Keratinocyte (primary cell): ENCODE results near the gene UBR3. TPM values are rescaled to one million over a fixed set of nuclear protein-coding genes. Genes with fewer than 3 reads are reported as not detected.
"Not testable (repeated sequence)": the region's sequence is repeated elsewhere in the genome, so short reads cannot be mapped to it uniquely, and the experiment has no call there.

Experiments
- DNase-seq: peaks from one replicate; pipeline ENCODE4 v3.0.0-alpha.2; 2011; ENCODE audit warnings: low read depth, missing footprints, low spot score
- FAIRE-seq: peaks from 2 replicates; lab custom pipeline; 2011; peaks lifted over from hg19 to GRCh38; lab: Jason Lieb, UNC
- H2AFZ ChIP-seq: 2 replicates; pipeline ENCODE4 v1.6.0; 2012; ENCODE audit warnings: low read length, control low read depth, inconsistent platforms; ENCODE audit not compliant: control insufficient read depth
- H3K27ac ChIP-seq: 2 replicates; pipeline ENCODE4 v1.5.1; 2011; ENCODE audit warnings: low read length; ENCODE audit not compliant: control insufficient read depth, insufficient read depth
- H3K27me3 ChIP-seq: 3 replicates; pipeline ENCODE4 v1.6.0; 2011; ENCODE audit warnings: low read length; ENCODE audit not compliant: control insufficient read depth, insufficient read depth; ENCODE audit errors: extremely low read depth
- H3K36me3 ChIP-seq, 2 experiments: 2 replicates in 1 of 2; 3 replicates in 1 of 2; pipeline ENCODE4 v1.5.1; 2011; ENCODE audit warnings: low read length in 2 of 2, mild to moderate bottlenecking in 1 of 2; ENCODE audit not compliant: control insufficient read depth in 2 of 2, insufficient read depth in 2 of 2; ENCODE audit errors: extremely low read depth in 1 of 2
- H3K4me1 ChIP-seq: 3 replicates; pipeline ENCODE4 v1.5.1; 2011; ENCODE audit warnings: low read length; ENCODE audit not compliant: control insufficient read depth, insufficient read depth; ENCODE audit errors: extremely low read depth
- H3K4me2 ChIP-seq: 3 replicates; pipeline ENCODE4 v1.6.0; 2011; ENCODE audit warnings: low read depth, low read length; ENCODE audit not compliant: control insufficient read depth, insufficient read depth; ENCODE audit errors: extremely low read depth
- H3K4me3 ChIP-seq, 3 experiments: fragments of 200-600 bp in 1 of 3; sonication (generic) in 1 of 3; 2 replicates in 2 of 3; 3 replicates in 1 of 3; pipeline ENCODE4 v1.5.1; 2011 to 2016; ENCODE audit warnings: low read length in 3 of 3, mild to moderate bottlenecking in 3 of 3, control low read depth in 2 of 3, inconsistent platforms in 1 of 3, low read depth in 1 of 3, mixed read lengths in 1 of 3, mixed run types in 1 of 3, moderate library complexity in 1 of 3; ENCODE audit not compliant: control insufficient read depth in 2 of 3, insufficient read depth in 2 of 3; ENCODE audit errors: extremely low read depth in 1 of 3
- H3K79me2 ChIP-seq: 2 replicates; pipeline ENCODE4 v1.6.0; 2012; ENCODE audit warnings: low read length; ENCODE audit not compliant: control insufficient read depth, insufficient read depth
- H3K9ac ChIP-seq: 3 replicates; pipeline ENCODE4 v1.6.0; 2011; ENCODE audit warnings: low read length; ENCODE audit not compliant: control insufficient read depth, insufficient read depth; ENCODE audit errors: extremely low read depth
- H3K9me1 ChIP-seq: 3 replicates; pipeline ENCODE4 v1.6.0; 2011; ENCODE audit warnings: low read length; ENCODE audit not compliant: control insufficient read depth, insufficient read depth; ENCODE audit errors: extremely low read depth
- H3K9me3 ChIP-seq: 2 replicates; pipeline ENCODE4 v1.5.1; 2012; ENCODE audit warnings: low read depth, low read length; ENCODE audit not compliant: control insufficient read depth
- H4K20me1 ChIP-seq: 3 replicates; pipeline ENCODE4 v1.6.0; 2011; ENCODE audit warnings: low read length; ENCODE audit not compliant: control insufficient read depth, insufficient read depth; ENCODE audit errors: extremely low read depth
- CTCF ChIP-seq, 3 experiments: IDR thresholded peaks in 1 of 3; conservative IDR thresholded peaks in 1 of 3; optimal IDR thresholded peaks in 1 of 3; 2 replicates in 2 of 3; 3 replicates in 1 of 3; pipeline versions ENCODE3 to v1.5.1; 2011; ENCODE audit warnings: low read length in 3 of 3, mild to moderate bottlenecking in 3 of 3, moderate library complexity in 2 of 3, control low read depth in 1 of 3, inconsistent platforms in 1 of 3; ENCODE audit not compliant: insufficient read depth in 2 of 3; ENCODE audit errors: extremely low read depth in 1 of 3
- EZH2 ChIP-seq: IDR thresholded peaks from one replicate; pipeline ENCODE4 v1.6.1; 2012; ENCODE audit warnings: inconsistent platforms, mild to moderate bottlenecking, low read length, moderate library complexity
- dilution Hi-C: fragments of 300-500 bp; cut with MboI; formaldehyde crosslinking; loops from one replicate; pipeline ENCODE4 v1.7.0; 2020; ENCODE audit warnings: low sequenced_read_pairs; ENCODE audit not compliant: extremely low pct_ligation_motif_present
- polyA plus RNA-seq, 5 experiments: library from polyadenylated mRNA; depleted of rRNA in 3 of 5; stranded (reverse) in 3 of 5; stranded (forward) in 1 of 5; unstranded in 1 of 5; fragments of >200 nt; gene quantifications; 1 replicate in 1 of 5; 2 replicates in 3 of 5; 3 replicates in 1 of 5; pipeline versions ENCODE4 v1.2.1 to v1.2.3, GENCODE V29; 2011 to 2012; ENCODE audit warnings: missing spikeins in 2 of 5, low read depth in 1 of 5, low replicate concordance in 1 of 5

UBR3 gene
- polyA plus RNA-seq, 1 donor (not counting 4 experiments of a cell fraction or from before 2014, with no cell fraction given): 14.7 TPM

DNA sequence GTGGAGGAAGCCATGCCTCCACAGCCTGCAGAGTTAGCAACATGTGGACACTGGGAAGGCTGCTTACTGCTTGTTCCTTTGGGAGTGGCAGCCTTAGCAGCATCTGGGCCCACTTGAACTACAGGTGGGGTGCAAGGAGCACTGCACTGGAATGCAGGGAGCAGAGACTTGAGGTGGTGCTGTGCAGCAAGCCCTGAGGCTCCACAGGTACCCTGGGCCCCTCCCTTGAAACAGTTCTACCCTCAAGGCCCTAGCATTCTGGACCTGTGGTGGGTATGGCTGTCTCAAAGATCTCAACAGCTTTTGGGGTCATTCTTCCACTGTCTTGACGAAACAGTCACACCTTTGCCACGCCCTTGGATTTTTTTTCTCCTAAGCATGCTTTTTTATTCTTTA is 13.5 kb downstream of the UBR3 start:
- Histone ChIP-seq H3K9me3 (no peaks in the 10 kb centered on the region), H4K20me1 (no peaks in the 10 kb centered on the region), H2AFZ (no peak overlapping the region), H3K9me1 (no peaks in the 10 kb centered on the region), H3K36me3 (peaks cover 0 to 3% of the 10 kb centered on the region in 2 experiments), H3K4me1 (peaks cover 3% of the 10 kb centered on the region), H3K79me2 (peaks cover 32% of the 10 kb centered on the region), H3K27ac (no peak overlapping the region), H3K4me2 (no peak overlapping the region), H3K4me3 (no peak overlapping the region), H3K27me3 (no peaks in the 10 kb centered on the region), H3K9ac (no peak overlapping the region)
- dilution Hi-C loops: no loop called here
- TF ChIP-seq CTCF (optimal IDR thresholded peaks at IDR 0.05 in 1 of 3, IDR thresholded peaks at IDR 0.05 in 1 of 3, conservative IDR thresholded peaks at IDR 0.05 in 1 of 3; ENCODE audit: extremely low read depth in 1 of 3, insufficient read depth in 2 of 3, low read length in 3 of 3) (no peak), EZH2 (no peak)
- no peak for DNase-seq
- no peak for FAIRE-seq

DNA sequence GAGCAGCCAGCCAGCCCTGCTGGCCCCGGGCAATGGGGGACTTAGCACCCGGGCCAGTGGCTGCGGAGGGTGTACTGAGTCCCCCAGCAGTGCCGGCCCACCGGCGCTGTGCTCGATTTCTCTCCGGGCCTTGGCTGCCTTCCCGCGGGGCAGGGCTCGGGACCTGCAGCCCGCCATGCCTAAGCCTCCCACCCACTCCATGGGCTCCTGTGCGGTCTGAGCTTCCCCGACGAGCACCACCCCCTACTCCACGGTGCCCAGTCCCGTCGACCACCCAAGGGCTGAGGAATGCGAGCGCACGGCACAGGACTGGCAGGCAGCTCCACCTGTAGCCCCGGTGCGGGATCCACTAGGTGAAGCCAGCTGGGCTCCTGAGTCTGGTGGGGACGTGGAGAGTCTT is 14.4 kb downstream of the UBR3 start:
- dilution Hi-C loops, H3K36me3 ChIP-seq, H3K9me3 ChIP-seq, H3K9me1 ChIP-seq, DNase-seq, FAIRE-seq, H3K4me1 ChIP-seq, H4K20me1 ChIP-seq, H2AFZ ChIP-seq, H3K4me3 ChIP-seq, H3K9ac ChIP-seq, H3K4me2 ChIP-seq, H3K27ac ChIP-seq, H3K27me3 ChIP-seq: not testable (repeated sequence)
- peaks cover 30% of the 10 kb centered on the region for H3K79me2 ChIP-seq

DNA sequence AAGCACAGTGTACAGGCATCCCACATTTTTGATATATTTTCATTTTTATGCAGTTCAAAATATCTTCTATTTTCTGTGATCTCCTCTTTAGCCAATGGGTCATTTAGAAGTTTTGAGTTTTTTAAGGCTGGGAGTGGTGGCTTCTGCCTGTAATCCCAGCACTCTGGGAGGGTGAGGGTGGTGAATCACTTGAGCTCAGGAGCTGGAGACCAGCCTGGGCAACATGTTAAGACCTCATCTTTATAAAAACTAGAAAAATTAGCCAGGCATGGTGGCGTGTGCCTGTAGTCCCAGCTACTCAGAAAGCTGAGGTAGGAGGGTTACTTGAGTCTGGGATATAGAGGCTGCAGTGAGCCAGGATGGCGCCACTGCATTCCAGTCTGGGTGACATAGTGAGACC is 17.8 kb downstream of the UBR3 start:
- dilution Hi-C loops: no loop called here
- peaks cover 32% of the 10 kb centered on the region for H3K79me2 ChIP-seq
- no peaks in the 10 kb centered on the region for H4K20me1 ChIP-seq
- H3K4me2 ChIP-seq: no peak overlapping the region
- H3K36me3 ChIP-seq: peaks cover 0 to 3% of the 10 kb centered on the region in 2 experiments
- H3K9ac ChIP-seq: no peak overlapping the region
- DNase-seq: no peak
- H3K27ac ChIP-seq: no peak overlapping the region
- no peaks in the 10 kb centered on the region for H3K9me3 ChIP-seq
- FAIRE-seq: no peak
- no peaks in the 10 kb centered on the region for H3K9me1 ChIP-seq
- no peaks in the 10 kb centered on the region for H3K27me3 ChIP-seq
- TF ChIP-seq EZH2: no peak
- no peak for TF ChIP-seq CTCF (optimal IDR thresholded peaks at IDR 0.05 in 1 of 3, IDR thresholded peaks at IDR 0.05 in 1 of 3, conservative IDR thresholded peaks at IDR 0.05 in 1 of 3; ENCODE audit: extremely low read depth in 1 of 3, insufficient read depth in 2 of 3, low read length in 3 of 3)
- no peak overlapping the region for H2AFZ ChIP-seq
- no peak overlapping the region for H3K4me3 ChIP-seq
- no peaks in the 10 kb centered on the region for H3K4me1 ChIP-seq

- H3K27ac ChIP-seq, H4K20me1 ChIP-seq, dilution Hi-C loops, H3K9me3 ChIP-seq, H3K27me3 ChIP-seq, H3K4me3 ChIP-seq, H3K4me2 ChIP-seq, H3K9ac ChIP-seq, H3K9me1 ChIP-seq, FAIRE-seq, H3K36me3 ChIP-seq, DNase-seq, H3K4me1 ChIP-seq, H2AFZ ChIP-seq: not testable (repeated sequence)
- peaks cover 35% of the 10 kb centered on the region for H3K79me2 ChIP-seq
These were observed 21.9 kb downstream of the UBR3 start for GRCh38 chr2:169848959-169849693.
